ENCODE results near the gene NDUFA3. TPM values are rescaled to one million over a fixed set of nuclear protein-coding genes. Genes with fewer than 3 reads are reported as not detected.

The NDUFA3 gene
- polyA plus RNA-seq, 1 donor from 2014 or later, result 21.4 TPM

- Histone ChIP-seq H3K27ac (ENCODE audit: low read length) (no peak overlapping the region), H3K79me2 (replicated peaks; ENCODE audit: insufficient read depth, low read length) (peaks cover 16% of the 10 kb centered on the region), H3K4me3 (ENCODE audit: low read length) (no peak overlapping the region), H3K9ac (ENCODE audit: low read length) (no peak overlapping the region), H3K4me2 (ENCODE audit: low read length) (no peak overlapping the region), H3K9me2 (ENCODE audit: insufficient read depth, low read length) (no peaks in the 10 kb centered on the region), H3K36me3 (ENCODE audit: insufficient read depth, low read length) (no peaks in the 10 kb centered on the region), H2AFZ (ENCODE audit: low read depth, low read length) (no peak overlapping the region), H3K27me3 (ENCODE audit: insufficient read depth, low read depth, low read length) (no peaks in the 10 kb centered on the region), H3F3A (ENCODE audit: insufficient read depth, low read length, poor library complexity, severe bottlenecking) (no peaks in the 10 kb centered on the region), H4K20me1 (ENCODE audit: insufficient read depth) (no peaks in the 10 kb centered on the region), H3K9me3 (ENCODE audit: low read length) (no peaks in the 10 kb centered on the region)
- no peak for TF ChIP-seq MXI1 (conservative IDR thresholded peaks at IDR 0.05; ENCODE audit: poor library complexity, severe bottlenecking)
- TF ChIP-seq TAF1 (IDR thresholded peaks at IDR 0.05; ENCODE audit: low read depth), result no peak
- no peak for TF ChIP-seq SMC3 (conservative IDR thresholded peaks at IDR 0.05; ENCODE audit: poor library complexity)
- no peak for TF ChIP-seq RAD21 (conservative IDR thresholded peaks at IDR 0.05)
- TF ChIP-seq EZH2 (IDR thresholded peaks at IDR 0.05; ENCODE audit: borderline replicate concordance, insufficient read depth, low read length, poor library complexity, severe bottlenecking), result no peak
- TF ChIP-seq EP300 (conservative IDR thresholded peaks at IDR 0.05; ENCODE audit: poor library complexity, severe bottlenecking), result no peak
- TF ChIP-seq REST (IDR thresholded peaks at IDR 0.05; ENCODE audit: borderline replicate concordance), result no peak
- TF ChIP-seq CTCF (IDR thresholded peaks at IDR 0.05; ENCODE audit: poor library complexity, severe bottlenecking), result no peak
- no peak for TF ChIP-seq POLR2AphosphoS5 (IDR thresholded peaks at IDR 0.05)
Measured at GRCh38 chr19:54105796-54106195, 3.1 kb downstream of the NDUFA3 start.

GRCh38 chr19:54106716-54107115 lies 4.1 kb downstream of the NDUFA3 start:
- Histone ChIP-seq H3K9me3 (ENCODE audit: low read length) (no peaks in the 10 kb centered on the region), H3F3A (ENCODE audit: insufficient read depth, low read length, poor library complexity, severe bottlenecking) (no peaks in the 10 kb centered on the region), H3K36me3 (ENCODE audit: insufficient read depth, low read length) (no peaks in the 10 kb centered on the region), H3K9ac (ENCODE audit: low read length) (no peak overlapping the region), H3K4me3 (ENCODE audit: low read length) (no peak overlapping the region), H3K27ac (ENCODE audit: low read length) (no peak overlapping the region), H2AFZ (ENCODE audit: low read depth, low read length) (no peak overlapping the region), H4K20me1 (ENCODE audit: insufficient read depth) (no peaks in the 10 kb centered on the region), H3K9me2 (ENCODE audit: insufficient read depth, low read length) (no peaks in the 10 kb centered on the region), H3K79me2 (replicated peaks; ENCODE audit: insufficient read depth, low read length) (peaks cover 16% of the 10 kb centered on the region), H3K27me3 (ENCODE audit: insufficient read depth, low read depth, low read length) (no peaks in the 10 kb centered on the region), H3K4me2 (ENCODE audit: low read length) (no peak overlapping the region)
- TF ChIP-seq EP300 (conservative IDR thresholded peaks at IDR 0.05; ENCODE audit: poor library complexity, severe bottlenecking), result no peak
- no peak for TF ChIP-seq MXI1 (conservative IDR thresholded peaks at IDR 0.05; ENCODE audit: poor library complexity, severe bottlenecking)
- TF ChIP-seq POLR2AphosphoS5 (IDR thresholded peaks at IDR 0.05), result no peak
- no peak for TF ChIP-seq TAF1 (IDR thresholded peaks at IDR 0.05; ENCODE audit: low read depth)
- TF ChIP-seq SMC3 (conservative IDR thresholded peaks at IDR 0.05; ENCODE audit: poor library complexity), result no peak
- no peak for TF ChIP-seq EZH2 (IDR thresholded peaks at IDR 0.05; ENCODE audit: borderline replicate concordance, insufficient read depth, low read length, poor library complexity, severe bottlenecking)
- no peak for TF ChIP-seq REST (IDR thresholded peaks at IDR 0.05; ENCODE audit: borderline replicate concordance)
- no peak for TF ChIP-seq RAD21 (conservative IDR thresholded peaks at IDR 0.05)

All from neural cell (in vitro differentiated cells).